SK-N-SH treated with all-trans-retinoic acid at 6 μM for 48 hours (cell line): ENCODE measurements around the gene GPR26.

ENCODE experiments used
- ATAC-seq: fragments of 200-7000 bp; cut with Tn5 transposase; 3 replicates; pipeline ENCODE4 v1.9.1; 2020; ENCODE audit warnings: mild to moderate bottlenecking, moderate library complexity
- ARNTL ChIP-seq: fragments of 450-650 bp; formaldehyde crosslinking; IDR thresholded peaks from 2 replicates; pipeline ENCODE4 v1.5.0; 2020; ENCODE audit warnings: low read depth, mild to moderate bottlenecking, moderate library complexity, borderline replicate concordance
- BACH2 ChIP-seq: fragments of 250-450 bp; sonication (Bioruptor Pico); IDR thresholded peaks from 2 replicates; pipeline ENCODE4 v1.9.0; 2021; ENCODE audit warnings: mild to moderate bottlenecking, borderline replicate concordance
- ESRRG ChIP-seq: fragments of 250-450 bp; sonication (Bioruptor Pico); IDR thresholded peaks from 2 replicates; pipeline ENCODE4 v1.6.1; 2021; ENCODE audit warnings: mild to moderate bottlenecking
- GLIS3 ChIP-seq: fragments of 250-450 bp; sonication (Bioruptor Pico); IDR thresholded peaks from 2 replicates; pipeline ENCODE4 v1.5.0; 2020; ENCODE audit warnings: mild to moderate bottlenecking, moderate library complexity
- ISL1 ChIP-seq: fragments of 250-450 bp; sonication (Bioruptor Pico); IDR thresholded peaks from 2 replicates; pipeline ENCODE4 v2.1.2; 2022; ENCODE audit warnings: mild to moderate bottlenecking, moderate library complexity
- OSR1 ChIP-seq: fragments of 250-450 bp; sonication (Bioruptor Pico); IDR thresholded peaks from 2 replicates; pipeline ENCODE4 v1.8.0; 2022; ENCODE audit warnings: moderate library complexity, mild to moderate bottlenecking, inconsistent platforms
- PPARA ChIP-seq: fragments of 250-450 bp; sonication (Bioruptor Pico); IDR thresholded peaks from 2 replicates; pipeline ENCODE4 v1.5.0; 2020; ENCODE audit warnings: mild to moderate bottlenecking, borderline replicate concordance
- RARB ChIP-seq: fragments of 250-450 bp; sonication (Bioruptor Pico); IDR thresholded peaks from 2 replicates; pipeline ENCODE4 v1.8.0; 2021; ENCODE audit warnings: mild to moderate bottlenecking, moderate library complexity
- SNAI2 ChIP-seq: fragments of 250-450 bp; sonication (Bioruptor Pico); IDR thresholded peaks from 2 replicates; pipeline ENCODE4 v1.5.0; 2020; ENCODE audit warnings: mild to moderate bottlenecking, moderate library complexity
- TCF4 ChIP-seq: fragments of 250-450 bp; sonication (Bioruptor Pico); IDR thresholded peaks from 2 replicates; pipeline ENCODE4 v1.8.0; 2021; ENCODE audit warnings: mild to moderate bottlenecking, moderate library complexity, borderline replicate concordance
- TOX ChIP-seq: fragments of 250-450 bp; sonication (Bioruptor Pico); IDR thresholded peaks from 2 replicates; pipeline ENCODE4 v1.8.0; 2021; ENCODE audit warnings: mild to moderate bottlenecking, moderate library complexity, borderline replicate concordance
- ZC3H10 ChIP-seq: fragments of 250-450 bp; sonication (Bioruptor Pico); IDR thresholded peaks from 2 replicates; pipeline ENCODE4 v1.5.1; 2021; ENCODE audit warnings: mild to moderate bottlenecking, moderate library complexity
- ZFP30 ChIP-seq: fragments of 450-650 bp; formaldehyde crosslinking; IDR thresholded peaks from 2 replicates; pipeline ENCODE4 v1.5.0; 2022; ENCODE audit warnings: mild to moderate bottlenecking, moderate library complexity
- ZNF565 ChIP-seq: fragments of 450-650 bp; formaldehyde crosslinking; conservative IDR thresholded peaks from 2 replicates; pipeline ENCODE4 v1.5.0; 2020; ENCODE audit warnings: low read depth, mild to moderate bottlenecking, moderate library complexity
- ZNF70 ChIP-seq: fragments of 450-650 bp; formaldehyde crosslinking; IDR thresholded peaks from 2 replicates; pipeline ENCODE4 v1.5.0; 2020; ENCODE audit warnings: mild to moderate bottlenecking, moderate library complexity
- ZNF8 ChIP-seq: fragments of 450-650 bp; formaldehyde crosslinking; IDR thresholded peaks from 2 replicates; pipeline ENCODE4 v1.5.0; 2020; ENCODE audit warnings: mild to moderate bottlenecking, moderate library complexity
- TF ChIP-seq, protein P1 (sequence below): fragments of 250-450 bp; sonication (Bioruptor Pico); IDR thresholded peaks from 2 replicates; pipeline ENCODE4 v1.8.0; 2020; ENCODE audit warnings: mild to moderate bottlenecking, moderate library complexity, borderline replicate concordance
- TF ChIP-seq, protein P2 (sequence below): fragments of 250-450 bp; sonication (Bioruptor Pico); IDR thresholded peaks from 2 replicates; pipeline ENCODE4 v1.8.0; 2021; ENCODE audit warnings: low read depth, mild to moderate bottlenecking, moderate library complexity, borderline replicate concordance
- TF ChIP-seq, protein P3 (sequence below): fragments of 250-450 bp; sonication (Bioruptor Pico); IDR thresholded peaks from 2 replicates; pipeline ENCODE4 v1.5.0; 2020; ENCODE audit warnings: mild to moderate bottlenecking, moderate library complexity
- TF ChIP-seq, protein P4 (sequence below): fragments of 250-450 bp; sonication (Bioruptor Pico); IDR thresholded peaks from 2 replicates; pipeline ENCODE4 v1.5.1; 2020; ENCODE audit warnings: low read depth, mild to moderate bottlenecking, moderate library complexity

The GPR26 gene

DNA sequence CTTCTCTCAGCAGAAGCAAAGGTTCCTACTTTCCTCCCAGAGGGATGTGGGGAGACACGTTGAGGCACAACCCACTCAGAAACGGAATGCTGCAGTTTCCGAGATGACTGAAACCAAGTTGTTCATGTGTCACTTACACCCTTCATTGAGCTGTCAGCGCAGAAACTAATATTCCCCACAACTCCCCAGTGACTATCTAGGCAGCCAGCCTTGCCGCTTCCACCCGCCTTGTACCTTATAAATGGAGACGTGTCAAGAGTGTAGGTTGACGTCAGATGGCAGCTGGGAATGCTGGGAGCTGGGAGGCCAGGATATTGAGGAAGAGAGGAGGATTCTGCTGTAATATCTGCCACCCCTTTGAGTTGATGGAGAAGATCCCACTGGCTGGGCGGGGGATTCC is 15.1 kb downstream of the GPR26 start:
- no peak for ATAC-seq
- TF ChIP-seq ESRRG (CRISPR knock-in tag) (no peak), ARNTL (CRISPR knock-in tag) (no peak), ZNF70 (CRISPR knock-in tag) (no peak), TOX (no peak), ZNF565 (CRISPR knock-in tag) (no peak), PPARA (CRISPR knock-in tag) (no peak), OSR1 (no peak), ZC3H10 (CRISPR knock-in tag) (no peak), RARB (CRISPR knock-in tag) (no peak), TCF4 (CRISPR knock-in tag) (no peak), GLIS3 (CRISPR knock-in tag) (no peak)
- TF ChIP-seq, protein P1, sequence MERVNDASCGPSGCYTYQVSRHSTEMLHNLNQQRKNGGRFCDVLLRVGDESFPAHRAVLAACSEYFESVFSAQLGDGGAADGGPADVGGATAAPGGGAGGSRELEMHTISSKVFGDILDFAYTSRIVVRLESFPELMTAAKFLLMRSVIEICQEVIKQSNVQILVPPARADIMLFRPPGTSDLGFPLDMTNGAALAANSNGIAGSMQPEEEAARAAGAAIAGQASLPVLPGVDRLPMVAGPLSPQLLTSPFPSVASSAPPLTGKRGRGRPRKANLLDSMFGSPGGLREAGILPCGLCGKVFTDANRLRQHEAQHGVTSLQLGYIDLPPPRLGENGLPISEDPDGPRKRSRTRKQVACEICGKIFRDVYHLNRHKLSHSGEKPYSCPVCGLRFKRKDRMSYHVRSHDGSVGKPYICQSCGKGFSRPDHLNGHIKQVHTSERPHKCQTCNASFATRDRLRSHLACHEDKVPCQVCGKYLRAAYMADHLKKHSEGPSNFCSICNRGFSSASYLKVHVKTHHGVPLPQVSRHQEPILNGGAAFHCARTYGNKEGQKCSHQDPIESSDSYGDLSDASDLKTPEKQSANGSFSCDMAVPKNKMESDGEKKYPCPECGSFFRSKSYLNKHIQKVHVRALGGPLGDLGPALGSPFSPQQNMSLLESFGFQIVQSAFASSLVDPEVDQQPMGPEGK (CRISPR knock-in tag) = no peak
- TF ChIP-seq, protein P2, sequence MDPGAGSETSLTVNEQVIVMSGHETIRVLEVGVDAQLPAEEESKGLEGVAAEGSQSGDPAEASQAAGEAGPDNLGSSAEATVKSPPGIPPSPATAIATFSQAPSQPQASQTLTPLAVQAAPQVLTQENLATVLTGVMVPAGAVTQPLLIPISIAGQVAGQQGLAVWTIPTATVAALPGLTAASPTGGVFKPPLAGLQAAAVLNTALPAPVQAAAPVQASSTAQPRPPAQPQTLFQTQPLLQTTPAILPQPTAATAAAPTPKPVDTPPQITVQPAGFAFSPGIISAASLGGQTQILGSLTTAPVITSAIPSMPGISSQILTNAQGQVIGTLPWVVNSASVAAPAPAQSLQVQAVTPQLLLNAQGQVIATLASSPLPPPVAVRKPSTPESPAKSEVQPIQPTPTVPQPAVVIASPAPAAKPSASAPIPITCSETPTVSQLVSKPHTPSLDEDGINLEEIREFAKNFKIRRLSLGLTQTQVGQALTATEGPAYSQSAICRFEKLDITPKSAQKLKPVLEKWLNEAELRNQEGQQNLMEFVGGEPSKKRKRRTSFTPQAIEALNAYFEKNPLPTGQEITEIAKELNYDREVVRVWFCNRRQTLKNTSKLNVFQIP = no peak

DNA sequence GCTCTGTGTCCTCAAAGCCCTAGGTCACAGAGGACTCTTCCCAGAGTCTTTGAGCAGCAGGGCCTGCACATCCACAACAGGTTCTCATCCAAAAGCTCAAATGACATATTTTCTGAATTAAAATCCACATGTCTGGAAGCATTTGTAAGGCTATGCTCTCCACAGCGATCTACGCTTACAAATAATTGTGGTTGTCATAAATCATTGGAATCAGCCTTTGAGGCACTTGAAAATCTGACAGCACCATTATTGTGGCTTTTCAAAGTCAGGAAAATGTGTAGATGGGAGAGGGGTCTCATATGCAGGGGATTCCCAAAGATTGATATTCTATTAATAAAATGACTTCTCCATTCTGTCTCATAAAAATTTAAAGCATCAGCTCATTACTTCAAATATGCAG is 16.3 kb downstream of the GPR26 start:
- no peak for ATAC-seq
- TF ChIP-seq ESRRG (CRISPR knock-in tag) (no peak), OSR1 (no peak), BACH2 (no peak), ZNF8 (CRISPR knock-in tag) (no peak)

DNA sequence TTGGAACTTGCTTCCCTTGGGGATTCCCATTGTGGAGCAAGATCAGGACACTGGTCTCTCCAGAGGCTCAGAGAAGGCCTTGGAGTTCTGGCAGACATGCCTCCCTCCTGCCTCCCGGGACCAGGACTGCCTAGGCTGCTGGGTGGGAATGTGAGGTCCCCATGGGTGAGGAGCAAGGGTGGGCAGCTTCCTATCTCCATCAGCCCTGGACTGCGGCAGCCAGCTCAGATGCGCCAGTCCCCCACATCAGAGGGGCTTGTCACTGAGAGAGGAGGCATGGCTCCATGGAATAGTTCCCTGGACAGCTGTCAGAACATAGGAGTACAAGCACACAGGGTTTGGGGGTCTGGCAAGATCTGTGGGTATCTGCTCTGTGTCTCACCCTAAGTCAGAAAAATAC is 17.3 kb downstream of the GPR26 start:
- TF ChIP-seq ARNTL (CRISPR knock-in tag) (no peak), ESRRG (CRISPR knock-in tag) (no peak), PPARA (CRISPR knock-in tag) (no peak), GLIS3 (CRISPR knock-in tag) (no peak), TOX (no peak), ISL1 (CRISPR knock-in tag) (no peak)
- TF ChIP-seq, protein P3, sequence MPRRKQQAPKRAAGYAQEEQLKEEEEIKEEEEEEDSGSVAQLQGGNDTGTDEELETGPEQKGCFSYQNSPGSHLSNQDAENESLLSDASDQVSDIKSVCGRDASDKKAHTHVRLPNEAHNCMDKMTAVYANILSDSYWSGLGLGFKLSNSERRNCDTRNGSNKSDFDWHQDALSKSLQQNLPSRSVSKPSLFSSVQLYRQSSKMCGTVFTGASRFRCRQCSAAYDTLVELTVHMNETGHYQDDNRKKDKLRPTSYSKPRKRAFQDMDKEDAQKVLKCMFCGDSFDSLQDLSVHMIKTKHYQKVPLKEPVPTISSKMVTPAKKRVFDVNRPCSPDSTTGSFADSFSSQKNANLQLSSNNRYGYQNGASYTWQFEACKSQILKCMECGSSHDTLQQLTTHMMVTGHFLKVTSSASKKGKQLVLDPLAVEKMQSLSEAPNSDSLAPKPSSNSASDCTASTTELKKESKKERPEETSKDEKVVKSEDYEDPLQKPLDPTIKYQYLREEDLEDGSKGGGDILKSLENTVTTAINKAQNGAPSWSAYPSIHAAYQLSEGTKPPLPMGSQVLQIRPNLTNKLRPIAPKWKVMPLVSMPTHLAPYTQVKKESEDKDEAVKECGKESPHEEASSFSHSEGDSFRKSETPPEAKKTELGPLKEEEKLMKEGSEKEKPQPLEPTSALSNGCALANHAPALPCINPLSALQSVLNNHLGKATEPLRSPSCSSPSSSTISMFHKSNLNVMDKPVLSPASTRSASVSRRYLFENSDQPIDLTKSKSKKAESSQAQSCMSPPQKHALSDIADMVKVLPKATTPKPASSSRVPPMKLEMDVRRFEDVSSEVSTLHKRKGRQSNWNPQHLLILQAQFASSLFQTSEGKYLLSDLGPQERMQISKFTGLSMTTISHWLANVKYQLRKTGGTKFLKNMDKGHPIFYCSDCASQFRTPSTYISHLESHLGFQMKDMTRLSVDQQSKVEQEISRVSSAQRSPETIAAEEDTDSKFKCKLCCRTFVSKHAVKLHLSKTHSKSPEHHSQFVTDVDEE (CRISPR knock-in tag) = no peak
- TF ChIP-seq, protein P2 = no peak
- TF ChIP-seq, all 23 proteins: peak for 0

DNA sequence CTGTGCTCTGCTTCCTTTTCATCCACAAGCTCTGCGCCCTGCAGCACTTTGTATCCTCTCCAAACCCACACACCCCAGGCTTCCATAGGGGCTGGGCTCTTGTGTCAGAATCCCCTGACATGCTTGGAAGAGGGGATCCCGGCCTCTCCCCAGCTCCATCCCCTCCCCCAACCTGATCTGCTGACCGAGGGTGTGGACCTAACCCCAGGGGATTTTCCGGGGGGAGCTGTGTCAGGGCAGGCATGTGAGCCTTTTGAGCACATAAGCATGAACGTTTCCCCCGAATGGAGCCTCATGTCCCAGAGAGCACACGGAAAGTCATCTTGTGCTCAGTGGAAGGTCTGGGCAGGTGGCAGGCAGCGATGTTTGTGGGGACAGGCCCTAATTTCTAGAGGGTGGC is 17.7 kb downstream of the GPR26 start:
- no peak for ATAC-seq
- TF ChIP-seq ZNF70 (CRISPR knock-in tag) (no peak), ZNF8 (CRISPR knock-in tag) (no peak), ESRRG (CRISPR knock-in tag) (no peak), ZNF565 (CRISPR knock-in tag) (no peak), RARB (CRISPR knock-in tag) (no peak), OSR1 (no peak), ZFP30 (CRISPR knock-in tag) (no peak), TOX (no peak), SNAI2 (no peak), GLIS3 (CRISPR knock-in tag) (no peak)
- TF ChIP-seq, protein P1 (CRISPR knock-in tag) = no peak
- TF ChIP-seq, protein P2 = no peak
- TF ChIP-seq, protein P4, sequence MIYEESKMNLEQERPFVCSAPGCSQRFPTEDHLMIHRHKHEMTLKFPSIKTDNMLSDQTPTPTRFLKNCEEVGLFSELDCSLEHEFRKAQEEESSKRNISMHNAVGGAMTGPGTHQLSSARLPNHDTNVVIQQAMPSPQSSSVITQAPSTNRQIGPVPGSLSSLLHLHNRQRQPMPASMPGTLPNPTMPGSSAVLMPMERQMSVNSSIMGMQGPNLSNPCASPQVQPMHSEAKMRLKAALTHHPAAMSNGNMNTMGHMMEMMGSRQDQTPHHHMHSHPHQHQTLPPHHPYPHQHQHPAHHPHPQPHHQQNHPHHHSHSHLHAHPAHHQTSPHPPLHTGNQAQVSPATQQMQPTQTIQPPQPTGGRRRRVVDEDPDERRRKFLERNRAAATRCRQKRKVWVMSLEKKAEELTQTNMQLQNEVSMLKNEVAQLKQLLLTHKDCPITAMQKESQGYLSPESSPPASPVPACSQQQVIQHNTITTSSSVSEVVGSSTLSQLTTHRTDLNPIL (CRISPR knock-in tag) = no peak

More for the DNA sequence above, 17.3 kb downstream of the GPR26 start:
- ATAC-seq = no peak
